ENCODE results near the gene CXCL17.
"Not testable (repeated sequence)": the region's sequence is repeated elsewhere in the genome, so short reads cannot be mapped to it uniquely, and the experiment has no call there.

CXCL17 gene

DNA sequence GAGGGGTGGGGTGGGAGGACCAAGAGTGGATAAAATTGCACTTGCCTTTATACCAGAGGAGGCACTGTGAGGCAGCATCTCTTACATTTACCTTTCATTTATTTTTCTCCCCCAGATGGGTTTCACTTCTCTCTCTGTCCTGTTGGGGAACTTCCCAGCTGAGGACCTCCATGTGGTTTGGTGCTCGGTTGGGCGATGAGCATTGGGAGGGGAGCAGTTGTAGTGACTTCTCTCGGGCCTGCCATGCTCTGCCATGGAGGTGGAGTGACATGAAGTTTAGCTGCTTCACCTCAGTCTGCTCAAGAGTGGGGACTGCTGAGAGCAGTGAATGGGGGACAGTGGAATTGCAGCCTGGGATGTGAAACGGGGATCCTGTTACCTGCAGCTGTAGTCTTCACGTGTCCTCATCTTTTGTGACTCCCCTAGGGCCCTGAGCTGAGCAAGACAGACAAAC lies 23.1 kb upstream of the CXCL17 start:
- no peak for DNase-seq

DNA sequence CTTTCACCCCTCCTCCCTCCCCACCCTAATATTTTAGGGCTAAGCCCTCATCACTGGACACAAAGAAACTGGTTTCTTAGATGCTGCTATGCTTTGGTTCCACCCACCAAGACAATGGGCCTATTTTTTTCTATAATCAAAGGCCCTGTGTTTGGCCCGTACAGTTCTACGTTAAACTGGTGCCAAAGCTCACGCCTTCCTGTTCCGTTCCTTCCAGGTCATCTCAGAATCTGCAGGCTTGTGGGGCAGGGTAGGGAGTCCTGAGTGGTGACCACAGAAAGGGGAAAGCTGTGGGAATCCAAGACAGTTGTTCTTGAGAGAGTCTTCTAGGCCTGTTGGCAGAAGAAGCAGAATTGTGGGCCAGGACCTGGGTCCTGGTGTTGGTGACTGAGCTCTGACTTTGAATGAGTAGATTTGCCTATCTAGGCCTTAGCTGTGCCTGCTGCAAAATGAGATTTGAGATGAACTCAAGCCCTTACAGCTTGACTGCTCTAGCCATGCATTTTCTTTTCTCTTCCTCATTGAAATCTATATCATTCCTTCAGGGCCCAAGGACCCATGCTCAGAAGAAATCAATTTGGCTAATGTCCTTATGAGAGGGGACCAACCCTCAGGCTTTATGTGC lies 19.1 kb upstream of the CXCL17 start:
- no peak for DNase-seq

DNA sequence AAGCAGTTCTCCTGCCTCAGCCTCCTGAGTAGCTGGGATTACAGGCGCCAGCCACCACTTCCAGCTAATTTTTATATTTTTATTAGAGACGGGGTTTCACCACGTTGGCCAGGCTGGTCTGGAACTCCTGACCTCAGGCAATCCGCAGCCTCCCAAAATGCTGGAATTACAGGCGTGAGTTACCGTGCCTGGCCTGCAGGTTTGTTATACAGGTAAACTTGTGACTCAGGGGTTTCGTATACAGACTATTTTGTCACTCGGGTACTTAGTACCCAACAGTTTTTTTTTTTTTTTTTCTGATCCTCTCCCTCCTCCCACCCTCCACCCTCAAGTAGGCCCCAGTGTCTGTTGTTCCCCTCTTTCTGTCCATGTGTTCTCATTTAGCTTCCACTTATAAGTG lies 18.5 kb upstream of the CXCL17 start:
- not testable (repeated sequence) for DNase-seq

DNA sequence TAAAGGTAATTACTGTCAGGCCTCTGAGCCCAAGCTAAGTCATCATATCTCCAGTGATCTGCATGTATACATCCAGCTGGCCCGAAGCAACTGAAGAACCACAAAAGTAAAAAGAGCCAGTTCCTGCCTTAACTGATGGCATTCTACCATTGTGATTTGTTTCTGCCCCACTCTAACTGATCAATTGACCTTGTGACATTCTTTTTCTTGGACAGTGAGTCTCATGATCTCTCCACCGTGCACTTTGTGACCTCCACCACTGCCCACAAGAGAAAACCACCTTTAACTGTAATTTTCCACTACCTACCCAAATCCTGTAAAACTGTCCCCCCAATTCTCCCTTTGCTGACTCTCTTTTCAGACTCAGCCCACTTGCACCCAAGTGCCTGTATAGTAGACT lies 17.2 kb upstream of the CXCL17 start:
- DNase-seq, result no peak

DNA sequence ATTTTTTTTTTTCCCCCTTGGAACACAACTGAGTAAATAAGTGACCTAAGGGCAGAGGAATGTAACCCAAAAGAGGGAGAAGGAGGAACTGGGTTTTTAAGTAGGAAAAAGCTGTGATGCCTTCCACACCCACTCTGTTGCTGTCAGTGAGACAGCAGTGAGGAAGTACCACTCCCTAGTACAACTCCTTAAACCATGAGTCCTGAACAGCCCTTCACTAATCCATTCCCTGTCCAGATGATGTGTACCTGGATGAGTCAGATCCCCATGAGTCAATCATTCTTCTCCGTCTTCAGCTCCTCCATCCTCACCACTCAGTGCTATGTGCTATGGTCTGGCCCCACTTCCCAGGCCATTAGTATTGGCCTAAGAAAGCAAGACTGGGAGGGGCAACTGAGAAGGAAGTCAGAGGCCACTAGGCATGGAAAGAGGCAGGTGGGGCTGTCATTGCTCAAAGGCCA lies 12.9 kb upstream of the CXCL17 start:
- no peak for DNase-seq

DNA sequence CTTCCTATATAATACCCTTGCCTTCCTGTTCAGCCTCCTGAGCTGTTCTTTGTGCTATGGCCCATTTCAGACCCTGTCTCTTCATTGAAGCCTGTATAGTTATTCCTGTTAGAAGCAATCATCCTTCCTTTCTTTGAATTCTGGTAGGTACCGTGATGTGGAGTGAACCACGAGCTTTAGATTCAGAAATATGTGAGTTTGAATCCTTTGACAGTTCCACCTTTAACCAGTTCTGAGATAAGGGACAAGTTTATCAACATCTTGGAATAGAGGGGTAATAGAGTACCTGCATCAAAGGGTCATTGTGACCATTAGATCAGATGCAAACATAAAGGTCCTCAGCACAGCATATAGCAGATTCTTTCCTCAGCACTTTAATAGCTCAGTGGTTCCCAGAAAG lies 12.3 kb upstream of the CXCL17 start:
- DNase-seq, result no peak

DNA sequence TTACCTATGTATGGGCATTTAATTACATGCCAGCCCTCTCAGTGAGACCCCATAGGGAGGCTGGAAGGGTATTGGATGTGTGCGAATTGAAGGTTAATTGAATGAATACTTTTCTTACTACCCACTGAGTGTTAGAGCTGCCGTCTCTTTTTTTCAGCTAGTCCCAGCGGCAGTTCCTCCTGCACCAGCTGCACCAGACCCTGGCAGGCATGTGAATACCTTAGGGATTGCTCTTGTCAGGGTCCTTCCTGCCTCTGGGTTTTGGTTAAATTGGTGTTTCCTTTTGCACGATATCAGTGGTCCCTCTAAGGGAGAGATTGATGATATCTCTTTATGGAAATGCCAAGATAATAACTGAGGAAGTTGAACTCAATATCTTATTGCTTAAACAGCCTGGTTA lies 9.8 kb upstream of the CXCL17 start:
- DNase-seq, result no peak

DNA sequence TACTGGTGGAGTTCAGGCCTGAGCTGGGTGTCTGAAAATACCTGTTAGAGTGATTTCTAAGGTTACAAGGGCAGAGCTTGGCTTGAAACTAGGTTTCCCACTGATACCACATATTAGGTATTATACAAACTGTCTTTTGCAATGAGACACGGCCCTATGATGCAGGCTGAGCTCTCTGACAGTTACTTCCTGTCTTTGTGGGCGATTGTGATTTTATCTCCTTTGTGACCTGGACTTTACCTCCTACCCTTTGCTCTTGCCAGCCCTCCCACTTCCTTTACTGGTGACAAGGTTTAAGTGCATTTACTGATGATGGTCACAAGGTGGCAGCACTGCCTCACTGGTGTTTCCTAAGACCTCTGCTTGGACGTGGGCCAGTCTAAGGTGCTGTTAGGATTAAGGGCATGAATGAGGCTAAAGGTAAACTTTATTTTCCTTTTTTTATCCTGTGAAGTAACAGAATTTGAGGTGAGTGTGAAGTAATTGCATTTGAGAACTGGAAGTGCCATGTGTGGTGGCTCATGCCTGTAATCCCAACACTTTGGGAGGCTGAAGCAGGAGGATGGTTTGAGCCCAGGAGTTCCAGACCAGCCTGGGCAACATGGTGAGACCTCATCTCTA lies 7.7 kb upstream of the CXCL17 start:
- peak; percentile 92 for DNase-seq

DNA sequence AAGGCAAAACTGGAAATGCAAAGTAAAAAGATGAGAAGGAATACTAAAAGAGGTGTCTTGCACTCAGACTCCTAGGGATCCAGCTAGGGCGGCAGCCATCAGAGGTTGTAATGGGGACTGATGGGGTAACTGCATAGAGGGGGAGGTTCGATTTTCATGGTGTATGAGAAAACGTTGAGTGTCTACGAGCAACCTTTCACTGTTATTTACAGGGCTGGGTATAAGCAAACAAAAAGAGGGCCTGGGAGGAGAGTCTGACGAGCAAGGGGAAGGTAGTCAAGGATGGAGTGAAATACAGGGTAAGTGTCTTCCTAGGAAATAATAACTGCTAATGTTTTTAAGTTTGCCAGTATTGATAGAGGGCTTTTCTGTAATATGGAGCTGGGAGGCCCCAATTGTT lies 5.6 kb upstream of the CXCL17 start:
- not testable (repeated sequence) for DNase-seq

DNA sequence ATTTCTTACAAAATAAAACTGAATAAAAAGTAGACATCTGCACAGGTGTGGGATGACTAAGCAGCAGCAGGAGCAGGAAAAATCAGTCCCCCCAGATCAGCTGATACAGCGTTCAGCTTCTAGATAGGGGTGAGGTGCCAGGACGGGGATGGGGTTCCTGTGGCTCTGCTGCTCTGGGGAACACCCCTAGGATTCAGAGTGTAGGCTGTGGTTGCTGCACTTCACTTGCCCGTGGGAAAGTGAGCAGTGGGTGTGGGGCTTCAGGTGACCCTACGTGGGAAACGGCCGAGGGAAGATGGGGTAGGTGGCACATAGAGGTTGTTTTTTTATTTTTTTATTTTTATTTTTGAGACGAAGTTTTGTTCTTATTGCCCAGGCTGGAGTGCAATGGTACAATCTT lies 3.2 kb upstream of the CXCL17 start:
- DNase-seq, result no peak

DNA sequence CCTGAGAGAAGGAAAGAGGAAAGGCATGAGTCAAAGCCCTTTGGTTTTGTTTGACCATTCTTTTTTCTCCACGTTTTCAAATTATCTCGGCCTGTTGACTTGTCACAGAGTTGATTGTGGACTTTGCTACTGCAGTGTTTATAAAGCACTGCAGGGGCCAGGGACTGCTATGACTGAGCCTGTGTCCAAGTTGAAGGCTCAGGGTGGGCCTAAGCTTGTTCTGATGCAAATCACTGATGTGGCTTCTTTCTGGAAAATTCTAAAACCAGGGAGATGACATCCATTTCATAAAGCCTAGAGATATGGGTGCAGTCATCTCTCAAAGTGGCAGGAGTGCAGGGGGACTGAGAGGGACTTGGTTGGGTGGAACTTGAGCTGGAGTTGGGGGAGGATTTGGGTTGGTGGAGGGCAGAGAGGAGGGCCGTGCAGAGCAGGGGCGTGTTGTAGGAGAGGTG lies 1.2 kb upstream of the CXCL17 start:
- no peak for DNase-seq

DNA sequence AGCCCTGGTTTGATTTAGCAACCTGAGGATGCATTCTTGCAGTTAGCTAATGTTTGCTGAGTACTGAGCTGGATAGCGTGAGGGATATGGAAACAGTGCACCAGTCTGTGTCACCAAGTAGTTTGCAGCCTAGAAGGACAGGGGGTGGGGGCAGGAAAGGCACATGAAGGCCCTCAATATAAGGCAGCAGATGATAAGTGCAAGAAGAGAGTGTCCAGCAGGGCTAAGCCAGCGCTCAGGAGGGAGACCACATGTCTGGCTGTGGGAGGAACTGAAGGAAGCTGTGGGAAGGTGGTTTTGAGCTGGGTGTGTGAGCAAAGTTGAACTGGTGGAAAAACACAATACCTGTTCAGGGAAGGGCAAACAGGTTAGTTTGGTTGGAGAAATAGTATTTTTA lies 1.7 kb downstream of the CXCL17 start:
- no peak for DNase-seq

DNA sequence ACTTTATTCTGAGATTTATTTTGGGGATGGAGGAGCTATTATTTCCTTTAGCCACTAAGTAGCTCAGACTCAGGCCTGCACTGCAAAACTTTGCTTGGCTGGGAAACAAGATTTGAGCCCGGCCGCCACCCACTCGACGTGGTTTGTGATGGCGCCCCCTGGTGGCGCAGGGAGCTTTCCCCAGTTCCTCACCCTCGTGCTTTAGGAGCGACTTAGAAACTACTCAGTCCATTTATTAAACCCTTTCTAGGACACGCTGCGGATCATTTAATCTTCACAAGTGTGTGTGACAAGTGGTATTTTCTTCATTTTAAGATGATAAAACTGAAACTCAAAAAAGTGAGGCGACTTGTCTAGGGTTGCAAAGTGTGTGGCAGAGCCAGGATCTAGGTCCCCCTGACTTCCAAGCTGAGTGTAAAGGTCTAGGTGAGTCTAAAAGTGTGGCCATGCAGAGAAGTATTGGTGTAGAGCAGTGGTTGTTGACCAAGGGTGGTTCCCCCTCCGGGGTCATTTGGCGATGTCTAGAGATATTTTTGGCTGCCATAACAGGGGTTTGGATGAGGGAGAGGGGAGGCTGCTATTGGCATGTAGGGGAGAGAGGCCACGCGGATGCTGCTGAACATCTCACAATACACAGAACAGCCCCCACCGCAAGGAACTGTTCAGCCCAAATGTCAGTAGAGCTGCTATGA lies 2.2 kb downstream of the CXCL17 start:
- DNase-seq, result peak; percentile 79

DNA sequence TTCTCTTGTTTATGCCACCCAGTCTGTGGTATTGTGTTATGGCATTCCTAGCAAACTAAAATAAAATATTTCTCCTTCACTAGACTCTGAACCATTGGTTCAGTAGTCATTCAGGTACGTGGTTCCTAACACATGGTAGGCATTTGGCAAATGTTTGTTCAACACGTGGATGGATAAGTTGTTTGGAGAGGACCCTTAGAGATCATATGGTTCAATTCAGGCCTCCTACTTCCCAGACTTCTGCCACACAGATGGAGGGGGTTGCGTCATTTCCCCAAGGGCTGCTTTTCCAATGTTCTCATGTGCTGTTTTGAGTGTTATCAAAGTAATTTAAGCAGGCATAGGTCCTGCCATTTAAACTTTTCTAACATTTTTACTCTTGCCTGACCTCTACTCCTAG lies 6.7 kb downstream of the CXCL17 start:
- no peak for DNase-seq

DNA sequence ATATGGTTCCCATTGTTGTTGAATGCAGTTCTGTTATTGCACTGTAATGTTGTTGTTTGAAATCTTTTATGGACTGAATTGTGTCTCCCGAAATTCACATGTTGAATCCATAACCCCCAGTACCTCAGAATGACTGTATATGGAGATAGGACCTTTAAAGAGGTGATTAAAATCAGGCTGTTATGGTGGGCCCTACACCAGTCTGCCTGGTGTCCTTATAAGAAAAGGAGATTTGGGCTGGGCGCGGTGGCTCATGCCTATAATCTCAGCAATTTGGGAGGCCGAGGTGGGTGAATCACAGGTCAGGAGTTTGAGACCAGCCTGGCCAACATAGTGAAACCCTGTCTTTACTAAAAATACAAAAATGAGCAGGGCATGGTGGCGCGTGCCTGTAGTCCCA lies 7.4 kb downstream of the CXCL17 start:
- DNase-seq, result no peak

DNA sequence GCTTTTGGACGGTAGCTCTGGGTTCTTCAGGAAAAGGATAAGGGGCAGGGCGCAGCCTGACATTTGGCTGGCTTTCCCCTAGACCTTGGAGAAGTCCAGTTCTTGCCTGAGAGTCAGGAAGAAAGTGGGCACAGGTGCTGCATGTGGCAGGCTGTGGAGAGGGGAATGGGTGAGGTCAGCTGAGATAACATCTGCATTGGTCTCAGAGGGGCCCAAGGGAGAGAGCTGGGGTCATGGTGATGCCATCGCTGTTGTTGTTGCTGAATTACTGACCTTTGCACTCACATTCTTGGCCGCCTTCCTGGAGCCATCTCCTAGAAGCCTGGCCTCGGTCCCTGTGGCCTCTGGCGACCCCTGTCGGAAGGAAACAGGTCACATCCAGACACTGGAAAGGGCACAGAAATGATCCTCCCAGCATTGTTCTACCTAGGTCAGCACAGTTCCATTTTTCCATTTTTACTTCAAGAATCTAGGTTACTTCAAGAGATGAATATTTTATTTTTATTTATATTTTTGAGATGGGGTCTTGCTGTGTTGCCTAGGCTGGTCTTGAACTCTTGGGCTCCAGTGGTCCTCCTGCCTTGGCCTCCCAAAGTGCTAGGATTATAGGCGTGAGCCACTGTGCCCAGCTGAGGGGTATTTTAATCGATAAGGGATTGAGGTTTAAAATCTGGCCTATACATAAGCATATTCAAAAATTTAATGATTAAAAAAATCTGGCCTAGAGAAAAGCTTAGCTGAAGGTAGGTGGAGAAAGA lies 9.1 kb downstream of the CXCL17 start:
- peak; percentile 73 for DNase-seq

DNA sequence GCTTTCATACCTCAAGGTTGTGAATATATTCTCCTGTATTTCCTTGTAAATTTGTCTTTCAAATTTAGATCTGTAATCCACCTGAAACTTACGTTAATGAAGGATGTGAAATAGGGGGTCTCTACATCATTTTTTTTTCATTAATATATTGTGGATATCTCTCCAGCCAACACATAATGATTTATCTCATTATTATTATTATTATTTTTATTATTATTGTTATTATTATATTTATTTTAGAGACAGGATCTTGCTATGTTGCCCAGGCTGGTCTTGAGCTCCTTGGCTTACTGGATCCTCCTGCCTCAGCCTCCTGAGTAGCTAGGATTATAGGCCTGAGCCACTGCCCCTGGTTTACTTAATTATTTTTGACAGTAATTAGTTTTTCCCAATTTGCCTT lies 11.3 kb downstream of the CXCL17 start:
- DNase-seq, result no peak

DNA sequence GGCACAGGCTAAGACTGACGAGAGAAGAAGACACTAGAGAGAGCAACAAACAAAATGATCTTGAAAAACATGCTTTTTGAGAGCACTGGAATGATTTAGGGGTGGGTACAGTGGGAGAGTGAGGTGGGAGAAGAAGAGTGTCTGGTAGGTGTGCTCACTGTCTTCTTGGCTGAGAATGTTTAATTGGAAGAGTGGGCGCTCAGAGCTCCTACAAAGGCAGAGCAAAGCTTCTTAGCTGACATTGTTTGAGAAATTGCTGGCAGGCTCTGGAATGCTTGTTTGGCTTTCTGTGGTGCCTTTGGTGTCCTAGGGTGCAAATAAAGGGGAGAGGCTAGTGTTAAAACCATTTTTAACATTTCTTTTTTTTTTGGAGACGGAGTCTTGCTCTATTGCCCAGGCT lies 14.1 kb downstream of the CXCL17 start:
- no peak for DNase-seq

DNA sequence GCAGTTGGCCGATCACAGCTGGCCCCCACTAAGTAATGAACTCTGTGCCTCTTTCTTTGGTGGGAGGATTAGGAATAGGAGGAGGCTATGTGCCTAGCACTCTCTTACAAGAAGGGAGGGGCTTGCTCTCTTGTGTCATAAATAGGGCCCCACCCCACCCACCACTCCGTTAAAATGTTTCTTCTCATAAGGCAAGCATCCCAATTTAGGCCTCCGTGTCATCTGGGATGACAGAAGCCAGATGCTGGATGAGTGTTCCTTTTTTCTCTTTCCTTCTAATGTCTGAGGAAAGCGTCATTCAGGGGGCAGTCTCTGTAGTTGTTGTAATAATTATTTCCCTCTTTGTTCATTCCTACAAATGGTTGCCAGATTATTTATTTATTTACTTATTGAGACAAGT lies 15.4 kb downstream of the CXCL17 start, which contains the start of gene LIPE:
Gene LIPE (minus strand): TSS at position 76 of the 400 bp plus-strand sequence. CDS start 239 bp downstream, outside the sequence.
- no peak for DNase-seq

DNA sequence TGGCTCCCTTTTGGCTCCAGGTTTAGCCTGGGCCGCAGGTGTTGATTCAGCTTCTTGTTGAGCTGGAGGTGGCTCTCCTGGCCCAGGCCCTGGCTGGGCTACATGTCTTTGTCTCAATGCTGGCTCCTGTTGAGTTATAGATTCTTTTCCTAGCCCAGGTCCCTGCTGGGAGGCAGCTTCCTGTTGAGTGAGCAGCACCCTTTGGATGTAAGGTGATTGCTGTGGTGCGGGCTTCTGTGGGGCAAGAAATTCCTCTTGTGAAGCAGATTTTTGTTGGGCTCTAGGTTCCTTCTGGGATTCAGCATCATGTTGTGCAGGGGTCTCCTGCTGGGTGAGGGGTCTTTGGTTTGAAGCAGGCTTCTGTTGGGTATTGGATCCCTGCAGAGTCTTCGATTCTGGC lies 16.1 kb downstream of the CXCL17 start:
- DNase-seq, result no peak

DNA sequence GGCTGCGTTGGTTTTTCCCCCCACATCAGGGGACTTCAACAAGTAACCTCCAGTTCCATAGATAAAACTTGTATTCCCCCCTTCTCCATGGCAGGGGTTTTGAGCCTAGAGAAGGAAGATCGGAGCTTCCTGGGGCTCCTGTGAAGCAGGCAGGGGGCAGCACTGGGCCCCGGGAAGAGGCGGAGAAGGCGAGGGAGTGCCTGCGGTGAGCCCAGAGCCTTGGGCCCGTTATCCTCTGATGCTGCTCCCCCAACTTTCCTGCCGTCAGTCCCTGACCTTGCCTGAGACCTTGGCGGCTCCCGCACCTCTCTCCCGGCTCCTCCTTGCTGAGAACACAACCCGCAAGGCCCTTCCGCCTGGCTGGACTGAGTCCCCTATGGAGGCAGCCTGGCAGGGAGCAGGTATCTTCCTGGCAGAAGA lies 18.0 kb downstream of the CXCL17 start:
- DNase-seq, result no peak

DNA sequence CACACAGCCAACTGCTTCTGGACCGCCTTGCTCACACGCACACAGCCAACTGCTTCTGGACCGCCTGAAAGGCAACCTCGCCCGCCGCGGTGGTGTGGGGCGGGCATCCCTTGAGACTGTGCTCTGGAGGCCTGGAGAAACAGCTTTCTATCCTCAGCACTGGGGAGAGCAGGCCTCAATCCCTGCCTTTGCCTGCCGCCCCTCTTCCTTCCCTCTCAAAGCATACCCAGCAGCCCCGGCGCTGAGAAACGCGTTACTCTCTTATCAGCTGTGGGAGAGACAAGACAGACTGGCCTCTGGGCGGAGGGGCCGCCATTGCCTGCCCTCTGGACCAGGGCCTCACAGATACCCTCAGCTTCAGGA lies 18.4 kb downstream of the CXCL17 start:
- DNase-seq, result no peak
